GM04504 (cell line): ENCODE results near the gene PILRA.
"Not testable (repeated sequence)": the region's sequence is repeated elsewhere in the genome, so short reads cannot be mapped to it uniquely, and the experiment has no call there.

Experiments used
- DNase-seq: peaks from one replicate; pipeline ENCODE4 v3.0.0-alpha.2; 2012; ENCODE audit warnings: low read depth

Gene PILRA

GRCh38 chr7:100358027-100358856 lies 15.0 kb upstream of the PILRA start, which contains the start of gene PILRB:
Gene PILRB, plus strand, starts transcription at chr7:100358117. Its CDS starts 186 bp downstream, at chr7:100358303.
- DNase-seq, result no peak

DNA sequence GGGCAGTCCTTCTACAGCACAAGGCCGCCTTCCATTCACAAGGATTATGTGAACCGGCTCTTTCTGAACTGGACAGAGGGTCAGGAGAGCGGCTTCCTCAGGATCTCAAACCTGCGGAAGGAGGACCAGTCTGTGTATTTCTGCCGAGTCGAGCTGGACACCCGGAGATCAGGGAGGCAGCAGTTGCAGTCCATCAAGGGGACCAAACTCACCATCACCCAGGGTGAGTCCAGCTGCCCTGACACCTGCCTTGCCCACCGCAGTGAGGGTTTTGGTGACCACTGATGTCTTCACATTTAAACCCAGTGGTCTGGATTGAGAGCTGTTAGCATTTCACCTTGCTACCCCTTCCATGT lies 14.5 kb upstream of the PILRA start:
- no peak for DNase-seq

GRCh38 chr7:100360135-100360854 lies 13.0 kb upstream of the PILRA start:
- DNase-seq, result no peak

DNA sequence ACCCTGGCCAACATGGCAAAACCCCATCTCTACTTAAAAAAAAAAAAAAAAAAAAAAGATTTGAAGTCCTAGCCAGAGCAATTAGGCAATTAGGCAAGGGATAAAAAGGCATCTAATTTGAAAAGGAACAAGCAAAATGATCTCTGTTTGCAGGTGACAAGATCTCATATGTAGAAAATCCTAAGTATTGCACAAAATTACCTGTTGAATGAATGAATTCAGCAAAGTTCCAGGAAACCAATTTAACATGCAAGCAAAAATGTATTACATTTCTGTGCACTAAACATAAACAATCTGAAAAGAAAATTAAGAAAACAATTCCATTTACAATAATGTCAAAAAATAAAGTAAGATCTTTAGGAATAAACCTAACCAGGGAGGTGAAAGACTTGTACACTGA lies 10.2 kb upstream of the PILRA start:
- no peak for DNase-seq

DNA sequence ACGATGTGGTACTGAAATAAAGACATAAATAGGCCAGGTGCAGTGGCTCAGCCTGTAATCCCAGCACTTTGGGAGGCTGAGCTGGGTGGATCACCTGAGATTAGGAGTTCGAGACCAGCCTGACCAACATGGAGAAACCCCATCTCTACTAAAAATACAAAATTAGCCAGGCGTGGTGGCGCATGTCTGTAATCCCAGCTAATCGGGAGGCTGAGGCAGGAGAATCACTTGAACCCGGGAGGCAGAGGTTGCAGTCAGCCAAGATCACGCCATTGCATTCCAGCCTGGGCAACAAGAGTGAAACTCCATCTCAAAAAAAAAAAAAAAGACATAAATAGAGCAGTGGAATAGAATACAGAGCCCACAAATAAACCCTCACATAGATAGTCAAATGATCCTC lies 9.5 kb upstream of the PILRA start:
- DNase-seq, result not testable (repeated sequence)

GRCh38 chr7:100364480-100364879 lies 8.8 kb upstream of the PILRA start:
- no peak for DNase-seq

- DNase-seq, result not testable (repeated sequence)
These were observed 7.3 kb upstream of the PILRA start for GRCh38 chr7:100365998-100366367.

DNA sequence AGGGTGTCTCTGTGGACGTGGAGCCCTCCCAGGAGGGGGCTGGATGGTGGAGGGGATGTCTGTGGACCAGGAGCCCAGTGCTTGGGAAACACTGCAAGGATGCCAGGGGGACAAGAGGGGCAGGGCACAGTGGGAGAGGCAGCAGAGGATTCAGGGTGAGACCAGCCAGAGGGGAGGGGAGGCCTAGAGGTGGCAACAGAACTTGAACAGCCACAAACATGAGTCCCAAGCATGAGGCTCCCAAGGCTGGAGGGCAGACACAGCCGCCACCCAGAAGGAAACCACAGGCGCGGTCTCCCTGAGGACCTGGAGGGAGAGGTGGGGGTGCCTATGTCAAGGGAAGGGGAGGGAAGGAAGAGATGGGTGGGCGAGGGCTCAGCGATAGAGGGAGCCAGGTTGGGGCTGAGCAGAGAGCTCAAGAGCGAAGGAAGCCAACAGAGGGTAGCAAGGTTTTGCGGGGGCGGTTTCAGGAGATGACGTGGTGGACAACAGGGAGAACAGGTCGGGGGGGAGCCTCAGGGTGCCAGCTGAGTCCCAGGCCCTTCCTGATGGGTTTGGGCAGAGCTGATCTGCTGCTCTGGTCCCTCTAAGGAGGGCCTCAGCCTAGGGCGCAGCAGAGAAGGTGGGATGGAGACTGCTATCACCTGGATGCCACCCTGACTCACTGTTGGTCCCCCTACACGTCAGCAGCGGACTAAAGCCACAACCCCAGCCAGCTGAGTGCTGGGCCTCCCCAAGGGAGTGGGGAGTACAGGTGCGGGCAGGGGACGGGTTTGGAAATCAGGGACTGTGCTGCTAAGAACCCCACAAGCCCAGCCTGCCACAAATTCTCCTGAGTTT lies 6.7 kb upstream of the PILRA start:
- DNase-seq, result no peak

DNA sequence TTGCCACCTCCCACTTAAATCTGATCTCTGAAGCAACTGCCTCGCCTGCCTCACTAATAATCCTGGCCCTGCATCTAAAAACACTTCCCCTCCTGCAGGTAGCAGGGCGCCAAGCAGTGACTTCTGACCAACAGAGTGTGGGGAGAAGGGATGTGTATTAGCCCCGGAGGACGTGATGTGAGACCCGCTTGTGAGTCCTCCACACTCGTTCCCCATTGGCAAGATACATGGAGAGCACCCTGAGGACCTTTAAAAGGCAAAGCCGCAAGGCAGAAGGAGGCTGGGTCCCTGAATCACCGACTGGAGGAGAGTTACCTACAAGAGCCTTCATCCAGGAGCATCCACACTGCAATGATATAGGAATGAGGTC lies 6.1 kb upstream of the PILRA start:
- DNase-seq, result no peak

DNA sequence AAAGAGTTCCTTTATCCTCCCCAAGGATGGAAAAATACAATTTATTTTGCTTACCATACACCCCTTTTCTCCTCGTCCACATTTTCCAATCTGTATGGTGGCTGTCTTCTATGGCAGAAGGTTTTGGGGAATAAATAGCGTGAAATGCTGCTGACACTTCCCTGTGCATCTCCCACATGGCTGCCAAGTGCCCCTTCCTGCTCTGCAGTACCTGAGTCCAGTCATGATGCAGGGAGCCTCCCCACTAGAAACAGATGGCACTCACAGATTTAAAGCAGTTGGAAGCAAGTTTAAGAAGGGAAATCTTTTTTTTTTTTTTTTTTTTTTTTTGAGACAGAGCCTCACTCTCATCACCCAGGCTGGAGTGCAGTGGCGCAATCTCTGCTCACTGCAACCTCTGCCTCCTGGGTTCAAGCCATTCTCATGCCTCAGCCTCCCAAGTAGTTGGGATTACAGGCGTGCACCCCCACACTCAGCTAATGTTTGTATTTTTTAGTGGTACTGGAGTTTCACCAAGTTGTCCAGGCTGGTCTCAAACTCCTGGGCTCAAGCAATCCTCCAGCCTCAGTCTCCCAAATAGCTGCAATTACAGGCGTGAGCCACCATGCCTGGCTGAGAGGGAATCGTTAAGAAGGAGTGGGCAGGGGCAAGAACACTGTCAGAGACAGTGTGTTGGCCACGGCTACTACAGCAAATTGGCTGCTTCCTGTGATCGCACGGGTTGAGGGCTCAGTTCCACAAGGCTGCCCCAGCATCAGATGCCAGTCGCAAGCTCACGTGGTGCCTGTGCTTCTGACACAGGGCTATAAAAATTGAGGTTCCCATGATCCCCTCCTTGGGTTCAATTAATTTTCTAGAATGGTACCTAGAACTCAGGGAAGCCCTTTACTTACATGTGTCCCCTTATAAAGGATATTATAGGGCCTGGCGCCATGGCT lies 5.3 kb upstream of the PILRA start:
- DNase-seq, result no peak

GRCh38 chr7:100369105-100369504 lies 4.2 kb upstream of the PILRA start:
- DNase-seq, result no peak

- DNase-seq, result no peak
These were observed 3.0 kb upstream of the PILRA start for GRCh38 chr7:100370303-100370702.

- DNase-seq, result no peak
These were observed 2.5 kb upstream of the PILRA start for GRCh38 chr7:100370746-100371145.

GRCh38 chr7:100371561-100372171 lies 1.6 kb upstream of the PILRA start:
- DNase-seq, result no peak

GRCh38 chr7:100372256-100372655 lies 1.0 kb upstream of the PILRA start:
- DNase-seq, result peak; percentile 19

DNA sequence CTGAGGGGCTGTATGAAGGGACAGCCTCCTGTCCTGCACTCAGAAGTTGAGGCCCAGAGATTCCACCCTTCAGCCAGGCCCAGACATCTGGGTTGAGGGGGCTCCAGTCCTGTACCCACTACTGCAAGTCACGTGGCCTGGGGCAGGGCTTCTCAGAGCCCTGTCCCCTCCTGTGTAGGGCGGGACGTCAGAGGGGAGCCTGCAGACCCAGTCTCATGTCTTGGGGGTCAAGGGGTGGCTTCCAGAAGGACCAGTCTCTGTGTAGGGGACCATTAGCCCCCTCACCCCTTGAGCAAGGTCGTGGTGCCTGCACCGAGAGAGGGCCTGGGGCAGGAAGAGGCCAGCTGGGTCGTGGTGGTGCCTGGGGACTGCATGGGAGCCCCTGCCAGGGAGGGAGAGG lies 593 bp upstream of the PILRA start:
- no peak for DNase-seq

- not testable (repeated sequence) for DNase-seq
These were observed 747 bp downstream of the PILRA start for GRCh38 chr7:100373870-100374598.

GRCh38 chr7:100374601-100375000 lies 1.3 kb downstream of the PILRA start:
- no peak for DNase-seq

DNA sequence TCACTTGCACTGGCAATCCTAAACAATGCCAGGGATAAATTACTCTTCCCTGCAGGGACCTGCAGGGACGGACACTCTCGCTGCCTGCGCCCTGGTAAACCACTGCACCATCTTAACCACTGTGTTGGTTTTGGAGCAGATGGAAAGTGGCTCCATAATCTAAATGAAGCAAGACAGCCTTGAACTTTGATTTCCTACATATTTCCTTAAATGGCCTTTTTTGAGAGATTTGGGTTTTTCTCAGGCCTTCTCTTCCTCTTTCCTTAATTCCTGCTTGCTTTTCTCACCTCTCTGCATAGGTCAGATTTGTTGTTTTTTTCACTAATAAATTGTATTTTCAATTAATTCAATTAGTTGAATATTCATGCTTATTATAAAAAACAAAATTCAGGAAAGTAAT lies 2.8 kb downstream of the PILRA start:
- DNase-seq, result no peak

DNA sequence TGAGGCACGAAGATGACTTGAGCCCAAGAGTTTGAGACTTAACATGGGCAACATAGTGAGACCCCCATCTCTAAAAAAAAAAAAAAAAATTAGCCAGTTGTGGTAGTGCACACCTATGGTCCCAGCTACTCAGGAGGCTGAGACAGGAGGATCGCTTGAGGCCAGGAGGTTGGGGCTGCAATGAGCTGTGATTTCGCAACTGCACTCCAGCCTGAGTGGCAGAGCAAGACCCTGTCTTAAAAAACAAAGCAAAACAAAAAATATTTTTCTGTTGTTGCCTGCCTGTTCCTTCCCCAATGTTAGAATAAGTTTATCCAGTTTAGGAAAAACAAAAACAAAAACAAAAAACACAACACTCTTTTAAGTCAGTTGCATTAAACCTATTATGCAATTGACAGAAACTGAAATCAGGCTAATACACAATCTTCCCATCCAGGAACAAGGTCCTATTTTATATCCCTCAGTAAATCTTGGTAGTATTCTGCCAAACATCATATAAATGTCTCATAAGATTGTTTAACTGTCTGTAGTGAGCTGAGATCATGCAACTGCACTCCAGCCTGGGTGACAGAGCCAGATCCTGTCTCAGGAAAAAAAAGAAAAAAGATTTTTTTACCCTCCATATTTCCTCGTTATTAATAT lies 4.9 kb downstream of the PILRA start:
- DNase-seq, result peak; percentile 38
